Body of pancreas (tissue), 4 donors: ENCODE results near the gene PYM1.
A peak's percentile ranks its signal among the peaks of the same experiment; 100 is the strongest.

Experiments
- CTCF ChIP-seq, 7 experiments: fragments of 450-650 bp in 4 of 7; fragments of 200-600 bp in 3 of 7; sonication (generic) in 3 of 7; IDR thresholded peaks; one replicate each; pipeline ENCODE4 v1.5.1; 2016 to 2019; ENCODE audit warnings: antibody characterized with exemption in 7 of 7
- POLR2A ChIP-seq, 3 donors: fragments of 450-650 bp; IDR thresholded peaks; one replicate each; pipeline ENCODE4 v1.6.1; 2016; ENCODE audit warnings: antibody characterized with exemption in 3 of 3, mild to moderate bottlenecking in 2 of 3

- TF ChIP-seq POLR2A (IDR thresholded peaks at IDR 0.05) (peak in 2 of 3 donors; percentile 24), CTCF (IDR thresholded peaks at IDR 0.05) (peak; percentile 40 to 79 (median 43))
Observed at GRCh38 chr12:55926738-55927587, 731 bp downstream of the PYM1 start.
